Activated CD4-positive, CD25-positive, alpha-beta regulatory T cell treated with anti-CD3 and anti-CD28 coated beads, Interleukin-2, amount 50 U/mL, for 24 hours (primary cell): ENCODE results near the gene RELL2.

Source experiments
- ATAC-seq, 2 donors: fragments of 150-1000 bp; cut with Tn5 transposase; one replicate each; pipeline ENCODE4 v1.10.0; 2021; ENCODE audit warnings: mild to moderate bottlenecking in 1 of 2, moderate library complexity in 1 of 2

Gene RELL2

DNA sequence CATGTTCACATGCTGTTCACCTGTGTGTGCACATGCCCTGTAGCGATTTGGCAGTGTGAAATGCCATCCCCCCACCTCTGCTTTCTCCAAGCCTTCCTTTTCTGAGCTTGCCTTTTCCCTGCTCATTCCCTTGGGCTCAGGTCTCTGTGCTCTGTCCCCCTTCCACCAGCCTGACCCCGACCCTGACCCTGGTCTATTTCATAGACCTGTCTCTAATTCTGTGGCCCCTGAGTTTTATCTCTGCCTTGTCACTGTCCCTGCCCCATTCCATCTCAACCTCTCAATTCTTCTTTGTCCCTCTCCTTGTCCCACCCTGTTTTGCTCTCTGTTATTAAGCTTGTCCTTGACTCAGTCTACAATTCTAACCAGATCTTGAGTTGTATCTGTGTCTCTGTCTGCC lies 44.5 kb downstream of the RELL2 start:
- ATAC-seq: no peak

DNA sequence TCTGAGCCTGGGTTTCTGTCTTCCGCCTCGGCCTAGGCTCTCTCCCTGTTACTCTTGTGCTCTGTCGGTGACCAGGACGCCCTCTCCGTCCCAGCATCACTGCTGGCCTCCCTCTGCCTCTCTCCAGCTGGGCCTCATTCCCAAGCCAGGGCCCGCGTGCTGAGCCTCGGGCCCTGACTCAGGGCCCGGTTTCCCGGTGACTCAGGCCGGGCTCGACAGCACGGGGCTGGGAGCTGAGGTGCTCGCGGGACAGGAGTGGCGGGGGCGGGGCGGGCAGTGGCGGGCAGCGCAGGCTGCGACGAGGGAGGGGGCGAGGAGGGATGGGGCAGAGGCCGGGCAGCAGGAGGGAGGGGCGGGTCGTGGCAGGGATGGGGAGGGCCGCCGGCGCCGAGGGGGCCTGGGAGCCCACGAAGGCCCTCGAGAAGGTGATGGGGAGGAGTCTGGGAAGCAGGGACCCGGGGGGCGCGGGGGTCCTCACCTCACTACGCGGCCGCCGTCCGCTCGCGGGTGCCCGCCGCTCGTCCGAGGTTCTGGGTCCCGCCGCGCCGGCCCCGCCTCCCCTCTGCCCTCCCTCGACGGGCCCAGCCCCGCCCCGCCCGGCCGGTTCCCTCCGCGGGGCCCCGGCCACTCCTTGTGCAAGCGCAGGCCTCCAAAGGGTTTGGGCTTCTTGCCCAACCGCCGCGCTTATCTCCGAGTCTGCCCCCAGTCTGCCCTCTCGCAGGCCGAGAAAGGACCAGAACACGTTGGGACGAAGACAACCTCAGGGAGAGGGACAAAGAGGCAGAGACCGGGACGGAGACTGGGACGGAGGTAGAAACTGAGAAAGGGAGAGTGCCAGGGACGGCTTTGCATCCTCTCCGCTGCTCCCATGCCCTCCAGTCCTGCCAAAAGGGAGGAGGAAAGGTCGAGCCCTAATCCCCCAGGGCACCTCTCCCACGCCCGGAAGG lies 45.2 kb downstream of the RELL2 start, which contains the start of gene ARAP3:
TSS of gene ARAP3 (minus strand) at position 536 of the 947 bp plus-strand sequence. CDS start 1,744 bp downstream, outside the sequence.
- ATAC-seq: peak; percentile 73

DNA sequence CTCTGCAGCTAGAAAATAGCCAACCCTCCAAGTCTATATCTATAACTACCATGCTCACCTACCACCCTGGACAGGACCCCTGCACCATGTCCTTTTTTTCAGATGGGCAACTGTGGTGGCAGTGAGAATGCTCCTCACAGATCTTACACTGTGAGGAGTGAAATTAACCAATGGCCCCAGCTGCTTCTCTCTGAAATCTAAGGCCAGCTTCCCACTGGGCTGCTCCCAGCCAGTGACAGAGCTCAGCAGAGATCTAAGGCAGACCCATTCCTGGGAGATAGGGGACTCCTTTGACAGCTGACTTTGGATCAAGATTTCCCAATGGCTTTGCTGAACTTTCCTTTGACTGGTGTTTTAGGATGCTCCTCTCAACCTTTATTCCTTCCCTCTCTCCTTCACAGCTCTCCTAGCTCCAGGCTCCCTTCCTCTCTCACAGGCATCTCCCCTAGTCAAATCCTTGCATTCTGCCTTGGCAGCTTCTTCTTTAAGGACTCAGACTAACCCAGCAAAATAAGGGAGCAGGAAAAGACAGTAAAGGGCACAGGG lies 46.9 kb downstream of the RELL2 start:
- no peak for ATAC-seq

DNA sequence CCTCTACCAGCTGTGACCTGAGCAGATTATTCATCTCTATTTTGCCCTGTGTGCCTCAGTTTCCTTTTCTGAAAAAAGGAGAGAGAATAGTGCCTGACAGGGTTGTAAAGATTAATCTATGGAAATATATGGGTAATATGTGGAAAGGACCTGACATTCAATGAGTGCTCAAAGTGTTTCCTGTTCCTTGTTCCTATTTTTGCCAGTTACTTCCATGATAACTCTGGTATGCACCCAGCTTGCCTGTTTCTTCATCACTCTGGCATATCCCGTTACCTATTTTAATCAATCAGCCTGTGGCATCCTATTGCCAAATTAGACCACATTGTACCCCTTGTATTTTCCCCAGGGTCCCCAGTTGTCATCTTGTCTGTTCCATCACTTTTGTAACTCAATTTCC lies 48.8 kb downstream of the RELL2 start:
- ATAC-seq: no peak

DNA sequence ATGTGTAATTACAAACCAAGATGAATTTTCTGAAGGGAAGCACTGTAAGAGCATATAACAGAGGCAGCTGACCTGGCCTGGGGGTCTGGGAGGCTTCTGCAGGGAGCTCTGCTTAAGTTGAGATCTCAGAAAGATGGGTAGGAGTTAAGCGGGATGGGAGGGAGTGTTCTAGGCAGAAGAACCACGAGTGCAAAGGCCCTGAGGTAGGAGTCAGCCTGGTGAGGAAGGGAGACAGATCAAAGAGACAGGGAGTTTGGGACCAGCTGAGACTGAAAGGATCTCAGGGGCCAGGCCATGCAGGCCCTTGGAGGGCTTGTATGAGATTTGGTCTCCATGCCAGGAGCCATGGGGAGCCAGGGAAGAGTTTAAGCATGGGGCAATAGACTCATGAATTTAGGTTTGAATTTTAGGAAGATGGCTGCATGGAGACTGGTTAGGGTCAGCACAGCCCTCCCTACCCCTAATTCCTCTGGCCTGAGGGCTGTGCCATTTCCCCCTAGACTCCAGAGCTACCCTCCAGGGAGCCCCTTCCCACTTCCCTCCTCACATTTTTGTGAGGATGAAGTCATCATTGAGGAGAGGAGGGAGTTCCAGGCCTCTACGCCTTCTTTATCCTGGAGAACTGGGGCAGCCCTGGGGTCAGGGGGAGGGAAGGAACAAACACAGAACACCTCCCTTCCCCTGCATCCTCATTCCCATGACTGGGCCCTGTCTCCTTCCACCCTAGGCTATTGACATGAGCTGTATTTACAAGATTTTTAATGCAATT lies 50.0 kb downstream of the RELL2 start:
- no peak for ATAC-seq
